ENCODE measurements around the gene SERHL2. TPM values are rescaled to one million over a fixed set of nuclear protein-coding genes. Genes with fewer than 3 reads are reported as not detected.

The SERHL2 gene
- polyA plus RNA-seq, 1 of the 3 experiments (the other 2 are of a cell fraction) = 3.1 TPM

- no peak overlapping the region for H3K27ac ChIP-seq (ENCODE audit: low read depth in 2 of 2, low read length in 1 of 2)
- H2AFZ ChIP-seq (ENCODE audit: low read depth) = no peak overlapping the region
- no peaks in the 10 kb centered on the region for H3K9me3 ChIP-seq
- H3K4me1 ChIP-seq (ENCODE audit: control insufficient read depth in 1 of 2, insufficient read depth in 2 of 2, low read depth in 1 of 2, low read length in 1 of 2) = peaks cover 0 to 4% of the 10 kb centered on the region in 2 experiments; a peak in 2 of 4 replicates
- DNase-seq = no peak
- no peak overlapping the region for H3K9ac ChIP-seq
- H3K79me2 ChIP-seq (ENCODE audit: insufficient read depth) = peaks cover 63% of the 10 kb centered on the region
- TF ChIP-seq GATA2 (CRISPR knock-in tag; IDR thresholded peaks at IDR 0.05) = no peak
- TF ChIP-seq REST (IDR thresholded peaks at IDR 0.05; ENCODE audit: low read depth, low read length) = no peak
- TF ChIP-seq TEAD4 (IDR thresholded peaks at IDR 0.05; ENCODE audit: borderline replicate concordance, insufficient read depth) = no peak
- TF ChIP-seq NFIC (IDR thresholded peaks at IDR 0.05; ENCODE audit: borderline replicate concordance) = no peak
- TF ChIP-seq EZH2phosphoT487 (IDR thresholded peaks at IDR 0.05; ENCODE audit: borderline replicate concordance, low read depth) = no peak
- no peak for TF ChIP-seq YY1 (IDR thresholded peaks at IDR 0.05; ENCODE audit: low read depth)
- no peak for TF ChIP-seq CTCF (IDR thresholded peaks at IDR 0.05)
- TF ChIP-seq USF1 (IDR thresholded peaks at IDR 0.05; ENCODE audit: borderline replicate concordance, low read depth) = no peak
- WGBS (ENCODE audit: low lambda C conversion rate) = 98% methylated on average over 2 of the region's 2 CpGs
- H3K9me2 ChIP-seq = no peaks in the 10 kb centered on the region
- CTCF ChIA-PET = no interaction called here
- peaks cover 12% of the 10 kb centered on the region; the same call in 1 of the 2 replicates for H4K20me1 ChIP-seq (ENCODE audit: insufficient read depth)
- POLR2A ChIA-PET = no interaction called here
- H3K27me3 ChIP-seq (ENCODE audit: insufficient read depth) = no peaks in the 10 kb centered on the region
- H3K4me2 ChIP-seq = no peak overlapping the region
- H3F3A ChIP-seq (replicated peaks; ENCODE audit: insufficient read depth) = no peaks in the 10 kb centered on the region
- H3K4me3 ChIP-seq (ENCODE audit: low read depth in 2 of 2, low read length in 1 of 2) = no peak overlapping the region
- H3K36me3 ChIP-seq (replicated peaks in 1 of 2; ENCODE audit: control insufficient read depth in 1 of 2, insufficient read depth in 2 of 2, low read length in 1 of 2) = peaks cover 6 to 16% of the 10 kb centered on the region in 2 experiments
Observed at GRCh38 chr22:42603427-42603826, 49.7 kb downstream of the SERHL2 start.

- Histone ChIP-seq H3K4me3 (ENCODE audit: low read depth in 2 of 2, low read length in 1 of 2) (no peak overlapping the region), H3F3A (replicated peaks; ENCODE audit: insufficient read depth) (no peaks in the 10 kb centered on the region), H3K4me1 (ENCODE audit: control insufficient read depth in 1 of 2, insufficient read depth in 2 of 2, low read depth in 1 of 2, low read length in 1 of 2) (peaks cover 0 to 13% of the 10 kb centered on the region in 2 experiments; a peak in 2 of 4 replicates), H2AFZ (ENCODE audit: low read depth) (no peak overlapping the region), H3K9me2 (no peaks in the 10 kb centered on the region), H3K9ac (no peak overlapping the region), H3K79me2 (ENCODE audit: insufficient read depth) (peaks cover 71% of the 10 kb centered on the region), H3K27me3 (ENCODE audit: insufficient read depth) (no peaks in the 10 kb centered on the region), H3K4me2 (no peak overlapping the region), H3K9me3 (no peaks in the 10 kb centered on the region), H3K36me3 (replicated peaks in 1 of 2; ENCODE audit: control insufficient read depth in 1 of 2, insufficient read depth in 2 of 2, low read length in 1 of 2) (peaks cover 3 to 11% of the 10 kb centered on the region in 2 experiments), H4K20me1 (ENCODE audit: insufficient read depth) (peaks cover 12% of the 10 kb centered on the region; the same call in 1 of the 2 replicates), H3K27ac (ENCODE audit: low read depth in 2 of 2, low read length in 1 of 2) (no peak overlapping the region)
- 50% methylated on average over 2 of the region's 3 CpGs for WGBS (ENCODE audit: low lambda C conversion rate)
- CTCF ChIA-PET = no interaction called here
- DNase-seq = no peak
- TF ChIP-seq RCOR1 (IDR thresholded peaks at IDR 0.05; ENCODE audit: low read length) (no peak), FOXJ3 (CRISPR knock-in tag; IDR thresholded peaks at IDR 0.05) (no peak), CTCF (IDR thresholded peaks at IDR 0.05) (no peak), SIN3A (IDR thresholded peaks at IDR 0.05; ENCODE audit: borderline replicate concordance, low read depth, low read length) (no peak), YY1 (IDR thresholded peaks at IDR 0.05; ENCODE audit: low read depth) (no peak), SMC3 (IDR thresholded peaks at IDR 0.05; ENCODE audit: low read depth, low read length) (no peak), CHD2 (IDR thresholded peaks at IDR 0.05; ENCODE audit: low read length, partially characterized antibody) (no peak), ZBTB33 (IDR thresholded peaks at IDR 0.05; ENCODE audit: borderline replicate concordance, low read depth) (no peak), USF1 (IDR thresholded peaks at IDR 0.05; ENCODE audit: borderline replicate concordance, low read depth) (no peak)
- POLR2A ChIA-PET = no interaction called here
Observed at GRCh38 chr22:42604403-42604802, 50.6 kb downstream of the SERHL2 start.
